Neural crest cell (in vitro differentiated cells): ENCODE data around the gene PKDREJ. TPM values are rescaled to one million over a fixed set of nuclear protein-coding genes. Genes with fewer than 3 reads are reported as not detected.

Experiments used
- DNase-seq: peaks from one replicate; pipeline ENCODE4 v3.0.0; 2021; ENCODE audit warnings: low read depth, mixed read lengths, low spot score
- H3K27ac Mint-ChIP-seq: one replicate; pipeline ENCODE4 v1.8.0; 2021; ENCODE audit warnings: mild to moderate bottlenecking, mixed read lengths; ENCODE audit not compliant: unreplicated experiment
- H3K27me3 Mint-ChIP-seq: 2 replicates; pipeline ENCODE4 v1.8.0; 2021; ENCODE audit warnings: low read depth, mild to moderate bottlenecking, mixed read lengths
- H3K36me3 Mint-ChIP-seq: 2 replicates; pipeline ENCODE4 v1.8.0; 2021; ENCODE audit warnings: low read depth, mild to moderate bottlenecking, mixed read lengths
- H3K4me1 Mint-ChIP-seq: 2 replicates; pipeline ENCODE4 v1.8.0; 2021; ENCODE audit warnings: mixed read lengths
- H3K4me3 Mint-ChIP-seq: one replicate; pipeline ENCODE4 v1.8.0; 2021; ENCODE audit warnings: mild to moderate bottlenecking, mixed read lengths
- H3K9me3 Mint-ChIP-seq: 2 replicates; pipeline ENCODE4 v1.8.0; 2021; ENCODE audit warnings: mixed read lengths
- total RNA-seq: library from RNA; stranded (reverse); gene quantifications from 2 replicates; pipeline ENCODE4 v1.2.1, GENCODE V29; 2021
- TF ChIP-seq, protein P1 (sequence below): fragments of 200-600 bp; sonication (generic); conservative IDR thresholded peaks from 2 replicates; pipeline ENCODE4 v1.5.0; 2021; ENCODE audit warnings: antibody characterized with exemption, mild to moderate bottlenecking

Gene PKDREJ
- total RNA-seq, 1 donor from 2014 or later, result 0.02 TPM

DNA sequence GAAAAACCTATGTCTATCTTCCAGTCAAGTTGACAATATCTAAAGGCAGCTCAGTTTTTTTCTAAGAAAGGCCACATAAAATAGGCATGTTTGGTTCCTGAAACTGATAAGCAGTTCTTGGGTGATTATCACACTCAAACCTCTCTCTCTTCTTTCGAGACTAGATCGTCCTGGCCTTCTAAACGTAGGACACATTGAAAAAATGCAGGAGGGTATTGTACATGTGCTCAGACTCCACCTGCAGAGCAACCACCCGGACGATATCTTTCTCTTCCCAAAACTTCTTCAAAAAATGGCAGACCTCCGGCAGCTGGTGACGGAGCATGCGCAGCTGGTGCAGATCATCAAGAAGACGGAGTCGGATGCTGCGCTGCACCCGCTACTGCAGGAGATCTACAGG, 28.2 kb downstream of the PKDREJ start:
- Mint-ChIP-seq H3K36me3 (no peaks in the 10 kb centered on the region), H3K27me3 (no peaks in the 10 kb centered on the region), H3K27ac (no peak overlapping the region), H3K4me1 (peaks cover 4% of the 10 kb centered on the region), H3K4me3 (no peak overlapping the region), H3K9me3 (no peaks in the 10 kb centered on the region)
- no peak for DNase-seq
- TF ChIP-seq, protein P1, sequence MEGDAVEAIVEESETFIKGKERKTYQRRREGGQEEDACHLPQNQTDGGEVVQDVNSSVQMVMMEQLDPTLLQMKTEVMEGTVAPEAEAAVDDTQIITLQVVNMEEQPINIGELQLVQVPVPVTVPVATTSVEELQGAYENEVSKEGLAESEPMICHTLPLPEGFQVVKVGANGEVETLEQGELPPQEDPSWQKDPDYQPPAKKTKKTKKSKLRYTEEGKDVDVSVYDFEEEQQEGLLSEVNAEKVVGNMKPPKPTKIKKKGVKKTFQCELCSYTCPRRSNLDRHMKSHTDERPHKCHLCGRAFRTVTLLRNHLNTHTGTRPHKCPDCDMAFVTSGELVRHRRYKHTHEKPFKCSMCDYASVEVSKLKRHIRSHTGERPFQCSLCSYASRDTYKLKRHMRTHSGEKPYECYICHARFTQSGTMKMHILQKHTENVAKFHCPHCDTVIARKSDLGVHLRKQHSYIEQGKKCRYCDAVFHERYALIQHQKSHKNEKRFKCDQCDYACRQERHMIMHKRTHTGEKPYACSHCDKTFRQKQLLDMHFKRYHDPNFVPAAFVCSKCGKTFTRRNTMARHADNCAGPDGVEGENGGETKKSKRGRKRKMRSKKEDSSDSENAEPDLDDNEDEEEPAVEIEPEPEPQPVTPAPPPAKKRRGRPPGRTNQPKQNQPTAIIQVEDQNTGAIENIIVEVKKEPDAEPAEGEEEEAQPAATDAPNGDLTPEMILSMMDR, result no peak

DNA sequence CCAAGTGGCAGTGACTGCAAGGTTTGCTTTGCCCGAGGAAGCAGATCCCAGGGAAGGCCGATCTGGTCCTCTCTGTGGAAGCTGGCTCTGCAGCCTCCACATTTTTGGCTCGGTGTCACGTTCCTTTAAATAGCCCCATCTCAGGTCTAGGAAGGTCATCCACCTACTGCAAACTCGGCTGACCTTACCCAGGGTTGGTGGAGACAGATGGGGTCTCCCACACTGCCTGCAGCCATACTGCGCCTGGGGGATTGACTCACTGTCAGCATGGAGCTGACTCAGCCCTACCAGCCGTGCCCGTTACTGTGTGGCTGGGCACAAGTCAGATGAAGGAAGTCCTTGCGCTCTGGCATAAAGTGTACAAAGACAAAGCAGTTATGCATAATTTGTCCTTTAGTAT, 29.9 kb downstream of the PKDREJ start:
- H3K4me3 Mint-ChIP-seq, result no peak overlapping the region
- no peak for DNase-seq
- no peaks in the 10 kb centered on the region for H3K36me3 Mint-ChIP-seq
- TF ChIP-seq, protein P1, result no peak
- peak overlapping the region; percentile 35 for H3K27ac Mint-ChIP-seq
- H3K9me3 Mint-ChIP-seq, result no peaks in the 10 kb centered on the region
- H3K4me1 Mint-ChIP-seq, result peaks cover 4% of the 10 kb centered on the region
- H3K27me3 Mint-ChIP-seq, result no peaks in the 10 kb centered on the region

DNA sequence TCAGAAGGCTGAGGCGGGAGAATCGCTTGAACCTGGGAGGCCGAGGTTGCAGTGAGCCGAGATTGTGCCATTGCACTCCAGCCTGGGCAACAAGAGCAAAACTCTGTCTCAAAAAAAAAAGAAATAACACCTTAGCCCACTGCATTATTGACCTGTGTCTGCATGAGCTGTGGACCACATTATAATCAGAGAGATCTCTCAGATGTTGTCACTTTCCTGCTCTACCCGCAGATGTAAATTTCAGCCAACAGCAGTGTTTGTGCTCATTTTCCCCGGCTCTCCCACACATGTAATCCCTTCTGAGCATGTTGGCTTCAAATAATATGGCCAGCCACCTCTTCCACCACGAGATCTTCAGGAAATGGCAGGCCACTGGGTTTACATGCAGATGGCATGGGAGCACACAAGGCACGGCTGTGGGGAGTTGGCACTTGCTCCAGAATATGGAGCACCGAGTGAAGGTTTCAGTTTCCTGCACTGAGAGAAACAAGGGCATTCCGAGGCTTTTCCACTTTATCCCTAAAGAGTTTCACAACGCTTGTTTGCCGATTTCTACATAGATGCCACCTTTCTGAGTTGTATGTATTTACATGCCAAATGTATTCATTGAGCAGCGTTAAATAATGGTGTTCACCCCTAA, 32.8 kb downstream of the PKDREJ start:
- Mint-ChIP-seq H3K27ac (no peak overlapping the region), H3K4me3 (no peak overlapping the region), H3K9me3 (no peaks in the 10 kb centered on the region)

DNA sequence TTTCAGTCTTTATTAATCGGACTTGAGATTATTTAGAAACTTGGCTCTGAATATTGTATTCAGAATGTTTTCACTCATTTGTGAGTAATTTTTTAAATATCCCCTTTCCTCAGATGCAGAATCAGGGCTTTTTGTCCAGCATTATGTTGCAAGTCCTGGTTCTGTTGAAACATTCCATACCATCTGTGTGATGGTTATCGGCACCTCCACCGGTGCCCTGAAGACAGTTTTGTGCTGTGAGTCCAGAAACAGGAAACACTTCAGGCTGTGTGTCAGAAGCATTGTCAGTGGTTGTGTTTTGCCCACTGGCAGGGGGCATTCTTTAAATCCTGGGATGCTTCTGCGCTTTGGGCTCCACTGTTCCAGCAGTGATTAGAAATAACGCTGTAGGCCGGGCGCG, 33.4 kb downstream of the PKDREJ start:
- Mint-ChIP-seq H3K4me1 (peaks cover 4% of the 10 kb centered on the region), H3K36me3 (peaks cover 9% of the 10 kb centered on the region), H3K4me3 (no peak overlapping the region), H3K9me3 (no peaks in the 10 kb centered on the region), H3K27me3 (no peaks in the 10 kb centered on the region), H3K27ac (no peak overlapping the region)
- TF ChIP-seq, protein P1, result no peak
- DNase-seq, result no peak

More for the DNA sequence above, 32.8 kb downstream of the PKDREJ start:
- Mint-ChIP-seq H3K4me1 (peaks cover 4% of the 10 kb centered on the region), H3K27me3 (no peaks in the 10 kb centered on the region), H3K36me3 (peaks cover 7% of the 10 kb centered on the region)
- TF ChIP-seq, protein P1, result no peak
- DNase-seq, result no peak

DNA sequence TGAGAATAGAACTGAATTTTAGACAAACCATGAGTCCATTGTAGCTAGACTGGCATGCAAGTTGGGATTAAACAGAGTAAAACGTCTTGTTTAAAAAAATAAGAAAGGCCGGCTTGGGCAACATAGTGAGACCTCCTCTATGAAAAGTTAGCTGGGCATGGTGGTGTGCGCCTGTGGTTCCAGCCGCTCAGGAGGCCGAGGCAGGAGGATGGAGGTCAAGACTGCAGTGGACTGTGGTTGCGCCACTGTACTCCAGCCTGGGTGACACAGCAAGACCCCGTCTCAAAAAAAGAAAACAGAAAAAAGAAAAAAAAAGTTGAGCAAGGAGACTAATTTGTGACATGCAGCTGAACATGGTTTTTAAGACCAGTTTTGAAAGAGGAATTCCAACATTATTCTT, 36.6 kb downstream of the PKDREJ start:
- Mint-ChIP-seq H3K4me3 (no peak overlapping the region), H3K27me3 (no peaks in the 10 kb centered on the region), H3K4me1 (peaks cover 7% of the 10 kb centered on the region), H3K36me3 (peaks cover 9% of the 10 kb centered on the region), H3K9me3 (no peaks in the 10 kb centered on the region), H3K27ac (no peak overlapping the region)
- no peak for DNase-seq
- TF ChIP-seq, protein P1, result no peak
